HCT116 (cell line): ENCODE results near the gene GALT. TPM values are rescaled to one million over a fixed set of nuclear protein-coding genes. Genes with fewer than 3 reads are reported as not detected.
A peak's percentile ranks its signal among the peaks of the same experiment; 100 is the strongest.

ENCODE experiments used
- ATF3 ChIP-seq: IDR thresholded peaks from 2 replicates; pipeline ENCODE4 v1.6.1; 2012
- CBX3 ChIP-seq: IDR thresholded peaks from 2 replicates; pipeline ENCODE4 v1.6.1; 2012; ENCODE audit warnings: low read depth
- EZH2 ChIP-seq: fragments of 200-600 bp; sonication (generic); IDR thresholded peaks from 2 replicates; pipeline ENCODE4 v1.6.1; 2017; ENCODE audit warnings: antibody characterized with exemption, mixed run types
- EZH2phosphoT487 ChIP-seq: fragments of 200-600 bp; IDR thresholded peaks from 2 replicates; pipeline ENCODE4 v1.6.1; 2018; ENCODE audit warnings: antibody characterized with exemption, borderline replicate concordance
- JUND ChIP-seq: IDR thresholded peaks from 2 replicates; pipeline ENCODE4 v1.6.1; 2012
- MAX ChIP-seq: IDR thresholded peaks from 2 replicates; pipeline ENCODE4 v1.6.1; 2012
- REST ChIP-seq: IDR thresholded peaks from 2 replicates; pipeline ENCODE4 v1.6.1; 2012; ENCODE audit warnings: low read depth
- TCF7L2 ChIP-seq: IDR thresholded peaks from 2 replicates; pipeline ENCODE4 v1.7.0; 2011; ENCODE audit warnings: borderline replicate concordance, inconsistent platforms; ENCODE audit not compliant: insufficient read depth, insufficient read length; ENCODE audit errors: extremely low read depth
- YY1 ChIP-seq: IDR thresholded peaks from 2 replicates; pipeline ENCODE4 v1.6.1; 2011; ENCODE audit warnings: low read length, low read depth, moderate library complexity, mild to moderate bottlenecking; ENCODE audit not compliant: insufficient replicate concordance; ENCODE audit errors: extremely low read depth
- ZFX ChIP-seq: fragments of 450-650 bp; IDR thresholded peaks from 2 replicates; pipeline ENCODE4 v1.6.1; 2017
- total RNA-seq: library from RNA; stranded (reverse); gene quantifications from one replicate; pipeline ENCODE4 v1.2.1, GENCODE V29; 2021; ENCODE audit not compliant: unreplicated experiment

GALT gene
- total RNA-seq, 1 experiment from 2014 or later = 28.2 TPM

GRCh38 chr9:34611811-34612787, 34.4 kb upstream of the GALT start, which contains the start of gene RPP25L (continued):
- TF ChIP-seq REST (no peak), JUND (no peak), CBX3 (no peak), EZH2phosphoT487 (no peak), ZFX (peak; percentile 58), YY1 (peak; percentile 93), EZH2 (no peak), MAX (peak; percentile 64), TCF7L2 (no peak), ATF3 (no peak)
- TF ChIP-seq, all 23 proteins: peak for 8
